Measurements from ENCODE around the gene IDH3A.
A peak's percentile ranks its signal among the peaks of the same experiment; 100 is the strongest.

Gene IDH3A

DNA sequence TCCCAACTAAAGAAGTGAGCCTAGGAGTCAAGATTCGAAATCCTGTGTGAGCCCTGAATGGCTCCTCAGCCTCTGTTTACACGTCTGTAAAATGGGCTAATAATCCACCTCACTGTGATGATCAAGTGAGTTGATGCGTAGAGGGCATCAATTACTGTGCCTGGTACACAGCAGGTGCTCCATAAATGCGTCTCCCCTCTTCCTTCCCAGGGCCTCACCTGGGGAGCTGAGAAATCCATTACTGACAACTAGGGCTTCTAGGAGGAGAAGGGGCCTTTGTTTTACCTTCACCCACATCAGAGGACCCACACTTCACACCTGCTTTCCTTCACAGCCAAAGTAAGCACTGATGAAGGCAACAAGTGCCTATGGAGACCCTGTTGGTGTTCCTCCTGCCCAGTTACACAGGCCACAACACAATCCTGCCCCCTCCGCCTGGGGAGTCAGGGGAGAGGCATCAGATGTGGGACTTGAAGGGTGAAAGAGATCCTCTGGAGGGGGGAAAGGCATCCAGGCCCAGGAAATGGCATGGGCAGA lies 19.3 kb upstream of the IDH3A start:
- TF ChIP-seq, protein P1, sequence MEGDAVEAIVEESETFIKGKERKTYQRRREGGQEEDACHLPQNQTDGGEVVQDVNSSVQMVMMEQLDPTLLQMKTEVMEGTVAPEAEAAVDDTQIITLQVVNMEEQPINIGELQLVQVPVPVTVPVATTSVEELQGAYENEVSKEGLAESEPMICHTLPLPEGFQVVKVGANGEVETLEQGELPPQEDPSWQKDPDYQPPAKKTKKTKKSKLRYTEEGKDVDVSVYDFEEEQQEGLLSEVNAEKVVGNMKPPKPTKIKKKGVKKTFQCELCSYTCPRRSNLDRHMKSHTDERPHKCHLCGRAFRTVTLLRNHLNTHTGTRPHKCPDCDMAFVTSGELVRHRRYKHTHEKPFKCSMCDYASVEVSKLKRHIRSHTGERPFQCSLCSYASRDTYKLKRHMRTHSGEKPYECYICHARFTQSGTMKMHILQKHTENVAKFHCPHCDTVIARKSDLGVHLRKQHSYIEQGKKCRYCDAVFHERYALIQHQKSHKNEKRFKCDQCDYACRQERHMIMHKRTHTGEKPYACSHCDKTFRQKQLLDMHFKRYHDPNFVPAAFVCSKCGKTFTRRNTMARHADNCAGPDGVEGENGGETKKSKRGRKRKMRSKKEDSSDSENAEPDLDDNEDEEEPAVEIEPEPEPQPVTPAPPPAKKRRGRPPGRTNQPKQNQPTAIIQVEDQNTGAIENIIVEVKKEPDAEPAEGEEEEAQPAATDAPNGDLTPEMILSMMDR (IDR thresholded peaks at IDR 0.05; ENCODE audit: low read depth, low read length) = no peak
- no peak for TF ChIP-seq POLR2A (IDR thresholded peaks at IDR 0.05; ENCODE audit: extremely low read depth, insufficient read length)
- TF ChIP-seq, protein P2, sequence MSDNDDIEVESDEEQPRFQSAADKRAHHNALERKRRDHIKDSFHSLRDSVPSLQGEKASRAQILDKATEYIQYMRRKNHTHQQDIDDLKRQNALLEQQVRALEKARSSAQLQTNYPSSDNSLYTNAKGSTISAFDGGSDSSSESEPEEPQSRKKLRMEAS (IDR thresholded peaks at IDR 0.05; ENCODE audit: low read depth, low read length) = no peak
- no peak overlapping the region for H3K4me3 ChIP-seq (ENCODE audit: low read depth, low read length)
- DNase-seq (ENCODE audit: low read depth) = no peak

DNA sequence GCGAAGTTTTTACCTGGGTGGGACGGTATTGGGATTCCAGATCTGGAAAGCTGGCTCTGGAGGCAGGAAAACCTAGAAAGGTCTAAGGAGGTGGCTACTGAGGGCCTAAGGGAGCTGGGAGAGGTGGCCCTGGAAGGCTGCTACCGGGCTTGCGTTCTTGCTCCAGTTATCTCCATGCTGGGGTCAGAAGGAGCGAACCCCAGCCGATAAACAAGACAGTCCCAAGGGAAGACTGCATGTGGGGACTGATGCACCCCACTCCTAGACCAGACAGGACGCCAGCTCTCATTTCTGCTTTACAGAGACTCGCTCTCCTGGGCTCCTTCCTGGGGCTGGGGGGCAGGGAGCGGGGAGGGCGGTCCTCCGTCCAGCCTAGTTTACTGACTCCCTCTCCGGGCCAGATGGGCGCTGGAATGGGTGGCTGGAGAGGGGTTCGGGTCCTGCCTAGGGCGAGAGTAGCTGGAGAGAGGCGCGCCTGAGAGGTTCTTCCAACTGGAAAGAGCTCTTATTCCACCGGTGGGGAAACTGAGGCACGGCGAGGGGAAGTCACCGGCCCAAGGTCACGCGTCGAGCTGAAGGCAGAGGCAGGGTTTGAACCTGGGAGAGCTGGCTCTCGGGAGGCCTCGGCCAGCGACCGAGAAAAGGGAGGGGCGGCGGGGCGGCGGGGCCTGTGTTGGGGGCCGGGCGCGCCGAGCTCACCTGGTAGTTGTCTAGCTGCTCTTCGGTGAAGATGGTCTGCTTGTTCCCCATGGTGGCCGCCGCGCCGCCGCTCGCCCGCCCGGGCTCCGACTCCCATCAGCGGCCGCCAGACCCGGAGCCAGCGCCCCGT lies 18.5 kb upstream of the IDH3A start:
- H3K4me3 ChIP-seq (ENCODE audit: low read depth, low read length) = no peak overlapping the region
- no peak for DNase-seq (ENCODE audit: low read depth)

DNA sequence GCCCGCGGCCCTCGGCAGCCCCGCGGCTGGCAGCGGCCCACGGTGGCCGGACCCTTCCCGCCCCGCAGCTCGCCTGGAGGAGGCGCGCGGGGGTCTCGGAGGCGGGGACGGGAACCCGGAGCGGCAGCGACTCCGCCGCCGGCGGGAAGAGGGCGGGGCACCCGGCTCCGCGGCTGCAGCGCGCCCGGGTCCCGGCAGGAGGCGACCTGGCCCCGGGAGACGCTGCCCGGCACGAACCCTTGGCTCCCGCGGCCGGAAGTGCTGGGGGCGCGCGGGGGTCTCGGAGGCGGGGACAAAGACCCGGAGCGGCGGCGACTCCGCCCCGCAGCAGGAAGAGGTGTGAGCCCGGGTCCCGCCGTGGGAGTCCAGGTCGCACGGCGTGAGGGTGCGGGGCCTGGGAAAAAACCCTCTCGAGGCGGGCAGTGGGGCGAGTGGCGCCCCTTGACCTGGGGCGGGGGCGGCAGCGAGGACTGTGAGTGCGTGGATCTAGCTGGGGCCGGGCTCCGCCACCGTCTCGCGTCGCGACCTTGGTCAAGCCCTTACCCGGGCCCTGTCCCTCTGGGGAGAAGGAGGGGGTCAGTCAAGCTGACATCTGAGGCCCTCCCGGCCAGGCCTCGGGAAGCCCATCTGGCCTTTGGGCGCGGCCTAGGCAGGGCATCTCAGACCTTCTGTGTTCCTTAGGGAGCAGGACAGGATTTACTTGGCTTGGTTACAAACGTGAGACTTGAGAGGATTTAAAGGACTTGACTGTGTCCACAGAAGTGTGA lies 17.7 kb upstream of the IDH3A start, which contains the start of gene CIB2:
Gene CIB2, minus strand, starts transcription at position 151 of the 767 bp plus-strand sequence. CDS start 230 bp downstream, outside the sequence.
- peak within 1 kb of the TSS; percentile 77 for H3K4me3 ChIP-seq (ENCODE audit: low read depth, low read length)
- peak; percentile 83 for DNase-seq (ENCODE audit: low read depth)

More for the DNA sequence above, 18.5 kb upstream of the IDH3A start:
- TF ChIP-seq POLR2A (IDR thresholded peaks at IDR 0.05; ENCODE audit: extremely low read depth, insufficient read length) (no peak), MYC (IDR thresholded peaks at IDR 0.05; ENCODE audit: low read depth, low read length) (no peak)
- TF ChIP-seq, protein P1 (IDR thresholded peaks at IDR 0.05; ENCODE audit: low read depth, low read length) = no peak
- TF ChIP-seq, protein P2 (IDR thresholded peaks at IDR 0.05; ENCODE audit: low read depth, low read length) = no peak

DNA sequence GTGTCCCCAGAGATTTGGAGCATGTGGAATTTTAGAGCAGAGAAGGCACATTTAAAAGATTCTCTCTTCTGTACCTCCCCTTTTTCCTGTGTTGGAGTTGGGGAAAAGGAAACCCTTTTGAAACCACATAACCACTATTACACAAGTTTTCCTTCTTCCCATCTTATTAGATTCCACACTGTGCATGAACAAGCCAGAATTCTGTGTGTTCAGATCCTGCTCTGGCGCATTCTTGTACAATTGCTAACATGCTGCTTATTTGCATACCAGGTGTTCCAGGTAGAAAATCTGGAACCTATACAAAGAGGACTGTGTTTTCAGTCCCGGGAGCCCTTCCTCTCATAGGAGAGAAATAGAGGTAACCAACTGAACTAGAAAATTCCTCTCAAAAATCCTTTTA lies 15.4 kb upstream of the IDH3A start:
- TF ChIP-seq, protein P1 (IDR thresholded peaks at IDR 0.05; ENCODE audit: low read depth, low read length) = no peak
- TF ChIP-seq POLR2A (IDR thresholded peaks at IDR 0.05; ENCODE audit: extremely low read depth, insufficient read length) (no peak), MYC (IDR thresholded peaks at IDR 0.05; ENCODE audit: low read depth, low read length) (no peak)
- TF ChIP-seq, protein P2 (IDR thresholded peaks at IDR 0.05; ENCODE audit: low read depth, low read length) = no peak
- DNase-seq (ENCODE audit: low read depth) = no peak

More for the DNA sequence above, 17.7 kb upstream of the IDH3A start, which contains the start of gene CIB2:
- TF ChIP-seq POLR2A (IDR thresholded peaks at IDR 0.05; ENCODE audit: extremely low read depth, insufficient read length) (peak; percentile 56), MYC (IDR thresholded peaks at IDR 0.05; ENCODE audit: low read depth, low read length) (no peak)
- TF ChIP-seq, protein P2 (IDR thresholded peaks at IDR 0.05; ENCODE audit: low read depth, low read length) = peak; percentile 25; the same call in 1 of the 2 replicates
- TF ChIP-seq, protein P1 (IDR thresholded peaks at IDR 0.05; ENCODE audit: low read depth, low read length) = peak; percentile 41

DNA sequence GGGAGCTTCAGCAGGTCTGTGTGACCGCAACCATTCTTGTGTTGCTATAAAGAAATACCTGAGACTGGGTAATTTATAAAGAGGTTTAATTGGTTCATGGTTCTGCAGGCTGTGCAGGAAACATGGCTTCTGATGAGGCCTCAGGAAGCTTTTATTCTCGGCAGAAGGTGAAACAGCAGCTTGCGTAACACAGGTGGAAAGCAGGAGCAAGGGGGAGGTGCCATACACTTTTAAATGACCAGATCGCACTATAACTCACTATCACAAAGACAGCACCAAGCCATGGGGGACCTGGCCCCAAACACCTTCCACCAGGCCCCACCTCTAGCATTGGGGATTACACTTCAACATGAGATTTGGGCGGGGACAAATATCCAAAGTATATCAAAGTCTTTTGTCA lies 9.6 kb upstream of the IDH3A start:
- H3K4me3 ChIP-seq (ENCODE audit: low read depth, low read length) = no peak overlapping the region
- DNase-seq (ENCODE audit: low read depth) = no peak
- TF ChIP-seq, protein P1 (IDR thresholded peaks at IDR 0.05; ENCODE audit: low read depth, low read length) = no peak
- no peak for TF ChIP-seq MYC (IDR thresholded peaks at IDR 0.05; ENCODE audit: low read depth, low read length)
- TF ChIP-seq POLR2A (IDR thresholded peaks at IDR 0.05; ENCODE audit: extremely low read depth, insufficient read length) = no peak
- TF ChIP-seq, protein P2 (IDR thresholded peaks at IDR 0.05; ENCODE audit: low read depth, low read length) = no peak

More for the DNA sequence above, 15.4 kb upstream of the IDH3A start:
- H3K4me3 ChIP-seq (ENCODE audit: low read depth, low read length) = no peak overlapping the region

Measured in NB4 (cell line).